Caki2 (cell line): ENCODE measurements around the gene KIAA1191. TPM values are rescaled to one million over a fixed set of nuclear protein-coding genes. Genes with fewer than 3 reads are reported as not detected.
"Not testable (repeated sequence)": the region's sequence is repeated elsewhere in the genome, so short reads cannot be mapped to it uniquely, and the experiment has no call there.

Experiments used
- DNase-seq: peaks from one replicate; pipeline ENCODE4 v3.0.0-alpha.2; 2015; ENCODE audit warnings: low read depth
- in situ Hi-C: cut with HindIII; loops from 2 replicates; pipeline ENCODE4 v1.10.0; 2016; ENCODE audit warnings: low sequenced_read_pairs, low pct_unique_long_range_greater_than_20kb, mixed read lengths
- total RNA-seq: library from RNA; depleted of rRNA; stranded (reverse); fragments of >200 nt; shearing (Covaris generic); gene quantifications from 2 replicates; pipeline ENCODE4 v1.2.3, GENCODE V29; 2014; ENCODE audit warnings: low replicate concordance; rRNA removed

The KIAA1191 gene
- total RNA-seq, 1 experiment from 2014 or later = 141 TPM

- DNase-seq = no peak
- in situ Hi-C loops = no loop called here
Measured at GRCh38 chr5:176341325-176342157, 20.0 kb downstream of the KIAA1191 start.

GRCh38 chr5:176339304-176339703 is 22.3 kb downstream of the KIAA1191 start:
- in situ Hi-C loops = no loop called here
- DNase-seq = no peak

GRCh38 chr5:176337913-176338312 is 23.7 kb downstream of the KIAA1191 start:
- no peak for DNase-seq
- in situ Hi-C loops = no loop called here

GRCh38 chr5:176334031-176334770 is 27.4 kb downstream of the KIAA1191 start:
- in situ Hi-C loops = no loop called here
- DNase-seq = no peak

GRCh38 chr5:176320577-176320976 is 41.0 kb downstream of the KIAA1191 start:
- in situ Hi-C loops = no loop called here
- DNase-seq = no peak

GRCh38 chr5:176319827-176320554 is 41.6 kb downstream of the KIAA1191 start:
- in situ Hi-C loops = no loop called here
- no peak for DNase-seq

GRCh38 chr5:176317534-176318374 is 43.8 kb downstream of the KIAA1191 start:
- no peak for DNase-seq
- in situ Hi-C loops = no loop called here

- in situ Hi-C loops, DNase-seq: not testable (repeated sequence)
Measured at GRCh38 chr5:176305356-176305755, 56.2 kb downstream of the KIAA1191 start.

Other genes starting within 250 kb of the KIAA1191 start
- gene SIMC1, start 123.3 kb downstream of the KIAA1191 start, total RNA-seq = 6.7 and 19.8 TPM in 2 replicates
- not detected in 2 replicates for gene ARL10, start 3.7 kb upstream of the KIAA1191 start, total RNA-seq
- gene NOP16, start 26.8 kb upstream of the KIAA1191 start, total RNA-seq = 17.9 and 27.4 TPM in 2 replicates
- 129 and 143 TPM in 2 replicates for gene HIGD2A, start 27.0 kb upstream of the KIAA1191 start, total RNA-seq
- 70.3 and 106 TPM in 2 replicates for gene CLTB, start 54.8 kb upstream of the KIAA1191 start, total RNA-seq
- gene FAF2, start 86.6 kb upstream of the KIAA1191 start, total RNA-seq = 26.2 and 31.4 TPM in 2 replicates
- gene RNF44, start 175.6 kb upstream of the KIAA1191 start, total RNA-seq = 2.0 and 18.7 TPM in 2 replicates
- gene CDHR2, start 187.6 kb upstream of the KIAA1191 start, total RNA-seq = 0.23 and 1.2 TPM in 2 replicates
- 30.1 and 36.8 TPM in 2 replicates for gene GPRIN1, start 248.4 kb upstream of the KIAA1191 start, total RNA-seq